Lower lobe of right lung (tissue), 2 donors: ENCODE results near the gene TMEM196. TPM values are rescaled to one million over a fixed set of nuclear protein-coding genes. Genes with fewer than 3 reads are reported as not detected.

Experiments
- ATAC-seq, 2 donors: fragments of 200-7000 bp; cut with Tn5 transposase; one replicate each; pipeline ENCODE4 v1.9.1; 2020 to 2022; ENCODE audit warnings: mild to moderate bottlenecking in 2 of 2, moderate library complexity in 2 of 2
- DNase-seq: peaks from one replicate; pipeline ENCODE4 v3.0.0-alpha.2; 2020
- H3K27ac ChIP-seq: fragments of 200-600 bp; one replicate; pipeline ENCODE4 v1.8.0; 2022
- H3K27me3 ChIP-seq: fragments of 200-600 bp; one replicate; pipeline ENCODE4 v1.8.0; 2022; ENCODE audit warnings: low read depth
- H3K36me3 ChIP-seq: fragments of 200-600 bp; one replicate; pipeline ENCODE4 v1.8.0; 2022; ENCODE audit warnings: mild to moderate bottlenecking
- H3K4me1 ChIP-seq: fragments of 200-600 bp; one replicate; pipeline ENCODE4 v1.8.0; 2022
- H3K4me3 ChIP-seq: fragments of 200-600 bp; one replicate; pipeline ENCODE4 v1.8.0; 2022; ENCODE audit warnings: mild to moderate bottlenecking
- H3K9me3 ChIP-seq: fragments of 200-600 bp; one replicate; pipeline ENCODE4 v1.8.0; 2022
- CTCF ChIP-seq: fragments of 200-600 bp; IDR thresholded peaks from one replicate; pipeline ENCODE4 v1.8.0; 2022; ENCODE audit warnings: antibody characterized with exemption, mild to moderate bottlenecking
- intact Hi-C: fragments of 100-400 bp; cut with DNase I; formaldehyde crosslinking; loops from one replicate; pipeline ENCODE4 v1.11.0; 2022
- total RNA-seq: library from RNA; stranded (reverse); fragmentation: NEBNext Ultra II Directional; extraction: Animal tissue kit (Norgen Biotek cat#: 25700); gene quantifications from one replicate; pipeline ENCODE4 v1.2.1, GENCODE V29; 2021
- donor health status: DM: no; HTN: yes; CAD: no; lungs with severe emphysema.

TMEM196 gene
- total RNA-seq, 1 donor from 2014 or later = not detected

GRCh38 chr7:19728716-19729115 lies 44.7 kb downstream of the TMEM196 start:
- H3K4me3 ChIP-seq = no peak overlapping the region
- no peaks in the 10 kb centered on the region for H3K36me3 ChIP-seq
- no peaks in the 10 kb centered on the region for H3K27me3 ChIP-seq
- intact Hi-C loops = no loop called here
- DNase-seq (no peak), ATAC-seq (no peak)
- no peak overlapping the region for H3K27ac ChIP-seq
- no peaks in the 10 kb centered on the region for H3K4me1 ChIP-seq
- no peak for TF ChIP-seq CTCF
- no peaks in the 10 kb centered on the region for H3K9me3 ChIP-seq

- intact Hi-C loops = no loop called here
- TF ChIP-seq CTCF = no peak
- Histone ChIP-seq H3K4me1 (no peaks in the 10 kb centered on the region), H3K36me3 (no peaks in the 10 kb centered on the region), H3K4me3 (no peak overlapping the region), H3K27ac (no peak overlapping the region), H3K9me3 (no peaks in the 10 kb centered on the region), H3K27me3 (no peaks in the 10 kb centered on the region)
- ATAC-seq = no peak
- no peak for DNase-seq
Measured at GRCh38 chr7:19725770-19726169, 47.6 kb downstream of the TMEM196 start.

GRCh38 chr7:19715499-19715898 lies 57.9 kb downstream of the TMEM196 start:
- no peak overlapping the region for H3K27ac ChIP-seq
- DNase-seq (no peak), ATAC-seq (no peak)
- no peaks in the 10 kb centered on the region for H3K4me1 ChIP-seq
- no peak overlapping the region for H3K4me3 ChIP-seq
- no peaks in the 10 kb centered on the region for H3K9me3 ChIP-seq
- intact Hi-C loops = no loop called here
- no peaks in the 10 kb centered on the region for H3K36me3 ChIP-seq
- no peaks in the 10 kb centered on the region for H3K27me3 ChIP-seq
- no peak for TF ChIP-seq CTCF

- Histone ChIP-seq H3K4me1 (no peaks in the 10 kb centered on the region), H3K27me3 (no peaks in the 10 kb centered on the region), H3K36me3 (no peaks in the 10 kb centered on the region), H3K4me3 (no peak overlapping the region), H3K27ac (no peak overlapping the region), H3K9me3 (no peaks in the 10 kb centered on the region)
- intact Hi-C loops = no loop called here
- peak; percentile 56 for TF ChIP-seq CTCF
- DNase-seq (no peak), ATAC-seq (no peak)
Measured at GRCh38 chr7:19713676-19714075, 59.7 kb downstream of the TMEM196 start.

- DNase-seq = no peak
- Histone ChIP-seq H3K27ac (peak overlapping the region; percentile 77), H3K9me3 (no peaks in the 10 kb centered on the region)
Measured at GRCh38 chr7:19709249-19709578, 64.2 kb downstream of the TMEM196 start.

More at GRCh38 chr7:19709249-19709578, 64.2 kb downstream of the TMEM196 start:
- no peaks in the 10 kb centered on the region for H3K36me3 ChIP-seq
- peaks cover 19% of the 10 kb centered on the region for H3K4me1 ChIP-seq
- intact Hi-C loops = no loop called here
- TF ChIP-seq CTCF = no peak
- H3K4me3 ChIP-seq = peak overlapping the region; percentile 97
- H3K27me3 ChIP-seq = no peaks in the 10 kb centered on the region
- ATAC-seq = peak in 1 of 2 donors; percentile 6
